ENCODE data around the gene ATL2. TPM values are rescaled to one million over a fixed set of nuclear protein-coding genes. Genes with fewer than 3 reads are reported as not detected.

The ATL2 gene
- total and polyA plus RNA-seq, 2 donors (not counting 3 experiments of a cell fraction or from before 2014, with no cell fraction given) = 23.9 to 45.5 TPM

- no peak for DNase-seq (ENCODE audit: low read depth, low spot score)
These were observed 33.9 kb downstream of the ATL2 start for GRCh38 chr2:38343212-38343611.

DNA sequence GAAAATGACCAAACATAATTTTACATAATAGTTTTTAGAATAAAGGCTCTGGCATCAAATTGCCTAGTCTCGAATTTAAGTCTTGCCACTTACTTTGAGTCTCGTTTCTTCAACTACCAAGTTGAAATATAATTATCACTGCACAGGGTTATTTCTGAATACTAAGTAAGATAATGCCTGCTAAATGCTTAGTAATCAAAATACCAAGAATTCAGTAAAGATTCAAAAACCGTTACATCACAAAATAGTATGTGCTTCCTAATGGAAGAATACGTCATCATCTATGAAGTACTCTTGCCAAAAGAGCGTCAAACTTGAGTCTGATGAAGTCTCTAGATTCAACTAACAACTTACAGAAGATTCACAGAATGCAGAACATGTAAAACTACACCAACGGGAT lies 40.5 kb downstream of the ATL2 start:
- intact Hi-C loops (cut with micrococcal nuclease) = no loop called here
- no TSS peak for BruUV-seq (replicated peaks)
- no peak overlapping the region for H3K27ac ChIP-seq (ENCODE audit: insufficient read depth, low read depth, low read length)
- no peak overlapping the region for H3K4me2 ChIP-seq (ENCODE audit: insufficient read depth, low read length)
- POLR2A ChIA-PET = no interaction called here
- no peak overlapping the region for H2AFZ ChIP-seq (ENCODE audit: low read depth, low read length)
- H4K20me1 ChIP-seq (replicated peaks; ENCODE audit: control insufficient read depth, extremely low read depth, insufficient read depth, low read length) = no peaks in the 10 kb centered on the region
- no peak overlapping the region for H3K9ac ChIP-seq (replicated peaks; ENCODE audit: extremely low read depth, insufficient read depth, low read length)
- FAIRE-seq (no peak), DNase-seq (ENCODE audit: low read depth, low spot score) (no peak)
- no peak for TF ChIP-seq CTCF (IDR thresholded peaks at IDR 0.05; ENCODE audit: extremely low read depth in 1 of 2, insufficient read depth in 1 of 2, low read depth in 1 of 2, low read length in 2 of 2)
- no peak for TF ChIP-seq FOS (IDR thresholded peaks at IDR 0.05; ENCODE audit: borderline replicate concordance, insufficient read depth, low read length)
- TF ChIP-seq JUN (IDR thresholded peaks at IDR 0.05; ENCODE audit: borderline replicate concordance, insufficient read depth, insufficient read length, low read depth) = no peak
- no peak for TF ChIP-seq POLR2A (IDR thresholded peaks at IDR 0.05; ENCODE audit: low read depth, low read length)
- TF ChIP-seq POLR2AphosphoS5 (IDR thresholded peaks at IDR 0.05; ENCODE audit: insufficient read depth, low read depth, low read length) = no peak
- no peak for TF ChIP-seq EZH2 (IDR thresholded peaks at IDR 0.05; ENCODE audit: borderline replicate concordance, low read depth, low read length, severe bottlenecking)
- no peak for TF ChIP-seq GATA2 (IDR thresholded peaks at IDR 0.05; ENCODE audit: insufficient read depth, insufficient read length, low read depth, low read length)
- TF ChIP-seq, protein P1, sequence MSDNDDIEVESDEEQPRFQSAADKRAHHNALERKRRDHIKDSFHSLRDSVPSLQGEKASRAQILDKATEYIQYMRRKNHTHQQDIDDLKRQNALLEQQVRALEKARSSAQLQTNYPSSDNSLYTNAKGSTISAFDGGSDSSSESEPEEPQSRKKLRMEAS (IDR thresholded peaks at IDR 0.05; ENCODE audit: insufficient read depth, insufficient read length) = no peak
- TF ChIP-seq MYC (IDR thresholded peaks at IDR 0.05; ENCODE audit: low read depth, low read length) = no peak
- H3K79me2 ChIP-seq (ENCODE audit: control insufficient read depth, insufficient read depth, low read length) = peaks cover 12% of the 10 kb centered on the region
- H3K27me3 ChIP-seq (ENCODE audit: control insufficient read depth in 2 of 2, insufficient read depth in 2 of 2, low read length in 2 of 2) = no peaks in the 10 kb centered on the region
- no peak overlapping the region for H3K4me3 ChIP-seq (replicated peaks in 1 of 3; ENCODE audit: insufficient read depth in 1 of 3, low read depth in 1 of 3, low read length in 3 of 3)
- dilution Hi-C loops (cut with MboI; ENCODE audit: extremely low pct_ligation_motif_present, low sequenced_read_pairs) = no loop called here
- H3K9me1 ChIP-seq (replicated peaks; ENCODE audit: control insufficient read depth, extremely low read depth, insufficient read depth, low read length) = no peaks in the 10 kb centered on the region
- peaks cover 0 to 5% of the 10 kb centered on the region in 2 experiments for H3K36me3 ChIP-seq (ENCODE audit: control insufficient read depth in 2 of 2, extremely low read depth in 1 of 2, insufficient read depth in 2 of 2, low read length in 2 of 2)
- no peaks in the 10 kb centered on the region for H3K9me3 ChIP-seq (replicated peaks; ENCODE audit: control insufficient read depth, insufficient read depth, low read length)
- H3K4me1 ChIP-seq (ENCODE audit: control insufficient read depth, extremely low read depth, insufficient read depth, low read length) = no peaks in the 10 kb centered on the region
- CTCF ChIA-PET = no interaction called here

More at GRCh38 chr2:38343212-38343611, 33.9 kb downstream of the ATL2 start:
- H3K4me2 ChIP-seq (ENCODE audit: insufficient read depth, low read length) = no peak overlapping the region
- dilution Hi-C loops (cut with MboI; ENCODE audit: extremely low pct_ligation_motif_present, low sequenced_read_pairs) (no loop called here), intact Hi-C loops (cut with micrococcal nuclease) (no loop called here)
- H3K4me3 ChIP-seq (replicated peaks in 1 of 3; ENCODE audit: insufficient read depth in 1 of 3, low read depth in 1 of 3, low read length in 3 of 3) = no peak overlapping the region
- no peaks in the 10 kb centered on the region for H4K20me1 ChIP-seq (replicated peaks; ENCODE audit: control insufficient read depth, extremely low read depth, insufficient read depth, low read length)
- no peaks in the 10 kb centered on the region for H3K4me1 ChIP-seq (ENCODE audit: control insufficient read depth, extremely low read depth, insufficient read depth, low read length)
- no peaks in the 10 kb centered on the region for H3K9me3 ChIP-seq (replicated peaks; ENCODE audit: control insufficient read depth, insufficient read depth, low read length)
- H3K27ac ChIP-seq (ENCODE audit: insufficient read depth, low read depth, low read length) = no peak overlapping the region
- FAIRE-seq = no peak
- BruUV-seq (replicated peaks) = no TSS peak
- H3K9me1 ChIP-seq (replicated peaks; ENCODE audit: control insufficient read depth, extremely low read depth, insufficient read depth, low read length) = no peaks in the 10 kb centered on the region
- no peak overlapping the region for H3K9ac ChIP-seq (replicated peaks; ENCODE audit: extremely low read depth, insufficient read depth, low read length)
- ChIA-PET POLR2A (no interaction called here), CTCF (interaction anchor here (1.8 kb wide), 1 partner anchor 12 kb away, joined by 5 read pairs; no protein-coding TSS in a partner anchor)
- H2AFZ ChIP-seq (ENCODE audit: low read depth, low read length) = no peak overlapping the region
- TF ChIP-seq, protein P1 (IDR thresholded peaks at IDR 0.05; ENCODE audit: insufficient read depth, insufficient read length) = no peak
- TF ChIP-seq JUN (IDR thresholded peaks at IDR 0.05; ENCODE audit: borderline replicate concordance, insufficient read depth, insufficient read length, low read depth) (no peak), MYC (IDR thresholded peaks at IDR 0.05; ENCODE audit: low read depth, low read length) (no peak), EZH2 (IDR thresholded peaks at IDR 0.05; ENCODE audit: borderline replicate concordance, low read depth, low read length, severe bottlenecking) (no peak), GATA2 (IDR thresholded peaks at IDR 0.05; ENCODE audit: insufficient read depth, insufficient read length, low read depth, low read length) (no peak)
- peaks cover 48% of the 10 kb centered on the region for H3K79me2 ChIP-seq (ENCODE audit: control insufficient read depth, insufficient read depth, low read length)
- H3K27me3 ChIP-seq (ENCODE audit: control insufficient read depth in 2 of 2, insufficient read depth in 2 of 2, low read length in 2 of 2) = no peaks in the 10 kb centered on the region
- peaks cover 0 to 4% of the 10 kb centered on the region in 2 experiments for H3K36me3 ChIP-seq (ENCODE audit: control insufficient read depth in 2 of 2, extremely low read depth in 1 of 2, insufficient read depth in 2 of 2, low read length in 2 of 2)
